Measurements from ENCODE around the gene PFN1. TPM values are rescaled to one million over a fixed set of nuclear protein-coding genes. Genes with fewer than 3 reads are reported as not detected.

The PFN1 gene
- total RNA-seq, 1 donor from 2014 or later: 1,484 TPM

DNA sequence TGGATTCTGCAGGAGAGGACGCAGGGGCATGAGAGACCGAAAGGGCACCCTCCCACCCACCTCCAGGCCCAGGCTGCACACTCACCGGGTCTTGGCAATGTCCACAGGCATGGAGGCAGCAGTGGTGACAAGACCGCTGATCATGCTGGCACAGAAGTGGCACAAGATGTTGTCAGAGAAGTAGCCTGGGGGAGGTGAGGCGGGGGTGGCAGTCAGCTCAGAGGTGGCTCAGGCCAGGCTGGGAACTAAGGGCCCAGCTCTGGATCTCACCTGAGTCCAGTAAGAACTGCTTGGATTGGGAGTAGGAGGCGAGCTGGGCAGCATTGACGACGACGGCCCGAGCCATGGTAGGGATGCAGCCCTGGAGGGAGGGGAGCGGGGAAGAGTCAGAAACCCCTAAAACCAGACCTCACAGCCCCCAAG, 10.2 kb downstream of the PFN1 start:
- DNase-seq (ENCODE audit: low read depth): no peak
- TF ChIP-seq, protein P1, sequence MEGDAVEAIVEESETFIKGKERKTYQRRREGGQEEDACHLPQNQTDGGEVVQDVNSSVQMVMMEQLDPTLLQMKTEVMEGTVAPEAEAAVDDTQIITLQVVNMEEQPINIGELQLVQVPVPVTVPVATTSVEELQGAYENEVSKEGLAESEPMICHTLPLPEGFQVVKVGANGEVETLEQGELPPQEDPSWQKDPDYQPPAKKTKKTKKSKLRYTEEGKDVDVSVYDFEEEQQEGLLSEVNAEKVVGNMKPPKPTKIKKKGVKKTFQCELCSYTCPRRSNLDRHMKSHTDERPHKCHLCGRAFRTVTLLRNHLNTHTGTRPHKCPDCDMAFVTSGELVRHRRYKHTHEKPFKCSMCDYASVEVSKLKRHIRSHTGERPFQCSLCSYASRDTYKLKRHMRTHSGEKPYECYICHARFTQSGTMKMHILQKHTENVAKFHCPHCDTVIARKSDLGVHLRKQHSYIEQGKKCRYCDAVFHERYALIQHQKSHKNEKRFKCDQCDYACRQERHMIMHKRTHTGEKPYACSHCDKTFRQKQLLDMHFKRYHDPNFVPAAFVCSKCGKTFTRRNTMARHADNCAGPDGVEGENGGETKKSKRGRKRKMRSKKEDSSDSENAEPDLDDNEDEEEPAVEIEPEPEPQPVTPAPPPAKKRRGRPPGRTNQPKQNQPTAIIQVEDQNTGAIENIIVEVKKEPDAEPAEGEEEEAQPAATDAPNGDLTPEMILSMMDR (IDR thresholded peaks at IDR 0.05; ENCODE audit: insufficient read depth, low read length, poor library complexity, severe bottlenecking): no peak
- H3K27me3 ChIP-seq (ENCODE audit: control insufficient read depth, insufficient read depth, low read length): no peaks in the 10 kb centered on the region
- H3K4me3 ChIP-seq (ENCODE audit: low read depth, low read length): no peak overlapping the region
- no peaks in the 10 kb centered on the region for H3K36me3 ChIP-seq (ENCODE audit: control insufficient read depth, insufficient read depth, low read length)

GRCh38 chr17:4937553-4937952, 10.8 kb downstream of the PFN1 start:
- Histone ChIP-seq H3K36me3 (ENCODE audit: control insufficient read depth, insufficient read depth, low read length) (no peaks in the 10 kb centered on the region), H3K4me3 (ENCODE audit: low read depth, low read length) (no peak overlapping the region), H3K27me3 (ENCODE audit: control insufficient read depth, insufficient read depth, low read length) (no peaks in the 10 kb centered on the region)
- no peak for DNase-seq (ENCODE audit: low read depth)
- TF ChIP-seq, protein P1 (IDR thresholded peaks at IDR 0.05; ENCODE audit: insufficient read depth, low read length, poor library complexity, severe bottlenecking): no peak

DNA sequence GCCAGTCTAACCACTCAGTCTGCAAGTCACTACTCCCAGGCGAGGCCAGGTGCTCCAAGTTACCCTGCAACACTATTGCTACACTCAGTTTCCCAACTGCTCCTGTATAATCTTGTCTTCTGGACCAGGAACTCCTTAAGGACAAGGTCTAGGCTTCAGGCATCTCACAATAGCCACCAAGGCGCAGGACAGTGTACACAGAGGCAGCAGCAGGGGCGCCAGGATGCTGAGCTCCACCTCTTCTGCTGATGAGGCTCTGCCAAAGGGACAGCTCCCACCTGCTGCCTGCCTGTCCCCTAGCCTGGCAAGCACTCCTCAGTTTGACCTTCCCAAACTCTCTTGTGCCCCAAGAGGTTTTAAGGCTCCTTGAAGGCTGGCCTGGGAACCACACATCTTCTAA, 11.9 kb downstream of the PFN1 start:
- Histone ChIP-seq H3K36me3 (ENCODE audit: control insufficient read depth, insufficient read depth, low read length) (no peaks in the 10 kb centered on the region), H3K27me3 (ENCODE audit: control insufficient read depth, insufficient read depth, low read length) (no peaks in the 10 kb centered on the region), H3K4me3 (ENCODE audit: low read depth, low read length) (no peak overlapping the region)
- no peak for DNase-seq (ENCODE audit: low read depth)
- TF ChIP-seq, protein P1 (IDR thresholded peaks at IDR 0.05; ENCODE audit: insufficient read depth, low read length, poor library complexity, severe bottlenecking): no peak

GRCh38 chr17:4935650-4936049, 12.7 kb downstream of the PFN1 start:
- no peaks in the 10 kb centered on the region for H3K36me3 ChIP-seq (ENCODE audit: control insufficient read depth, insufficient read depth, low read length)

DNA sequence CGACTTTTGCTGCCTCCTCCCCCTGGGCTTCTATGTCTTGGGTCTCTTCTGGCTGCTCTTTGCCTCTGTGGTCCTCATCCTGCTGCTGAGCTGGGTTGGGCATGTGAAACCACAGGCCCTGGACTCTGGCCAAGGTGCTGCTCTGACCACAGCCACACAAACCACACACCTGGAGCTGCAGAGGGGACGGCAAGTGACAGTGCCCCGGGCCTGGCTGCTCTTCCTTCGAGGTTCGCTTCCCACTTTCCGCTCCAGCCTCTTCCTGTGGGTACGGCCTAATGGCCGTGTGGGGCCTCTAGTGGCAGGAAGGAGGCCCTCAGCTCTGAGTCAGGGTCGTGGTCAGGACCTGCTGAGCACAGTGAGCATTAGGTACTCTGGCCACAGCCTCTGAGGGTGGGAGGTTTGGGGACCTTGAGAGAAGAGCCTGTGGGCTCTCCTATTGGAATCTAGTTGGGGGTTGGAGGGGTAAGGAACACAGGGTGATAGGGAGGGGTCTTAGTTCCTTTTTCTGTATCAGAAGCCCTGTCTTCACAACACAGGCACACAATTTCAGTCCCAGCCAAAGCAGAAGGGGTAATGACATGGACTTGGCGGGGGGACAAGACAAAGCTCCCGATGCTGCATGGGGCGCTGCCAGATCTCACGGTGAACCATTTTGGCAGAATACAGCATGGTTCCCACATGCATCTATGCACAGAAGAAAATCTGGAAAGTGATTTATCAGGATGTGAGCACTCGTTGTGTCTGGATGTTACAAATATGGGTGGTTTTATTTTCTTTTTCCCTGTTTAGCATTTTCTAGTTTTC, 14.0 kb downstream of the PFN1 start:
- Histone ChIP-seq H3K27me3 (ENCODE audit: control insufficient read depth, insufficient read depth, low read length) (no peaks in the 10 kb centered on the region), H3K4me3 (ENCODE audit: low read depth, low read length) (no peak overlapping the region), H3K36me3 (ENCODE audit: control insufficient read depth, insufficient read depth, low read length) (no peaks in the 10 kb centered on the region)
- TF ChIP-seq, protein P1 (IDR thresholded peaks at IDR 0.05; ENCODE audit: insufficient read depth, low read length, poor library complexity, severe bottlenecking): peak; percentile 48
- no peak for DNase-seq (ENCODE audit: low read depth)

More at GRCh38 chr17:4935650-4936049, 12.7 kb downstream of the PFN1 start:
- Histone ChIP-seq H3K27me3 (ENCODE audit: control insufficient read depth, insufficient read depth, low read length) (no peaks in the 10 kb centered on the region), H3K4me3 (ENCODE audit: low read depth, low read length) (no peak overlapping the region)
- TF ChIP-seq, protein P1 (IDR thresholded peaks at IDR 0.05; ENCODE audit: insufficient read depth, low read length, poor library complexity, severe bottlenecking): no peak
- no peak for DNase-seq (ENCODE audit: low read depth)

- Histone ChIP-seq H3K4me3 (ENCODE audit: low read depth, low read length) (no peak overlapping the region), H3K27me3 (ENCODE audit: control insufficient read depth, insufficient read depth, low read length) (no peaks in the 10 kb centered on the region), H3K36me3 (ENCODE audit: control insufficient read depth, insufficient read depth, low read length) (no peaks in the 10 kb centered on the region)
- TF ChIP-seq, protein P1 (IDR thresholded peaks at IDR 0.05; ENCODE audit: insufficient read depth, low read length, poor library complexity, severe bottlenecking): no peak
- DNase-seq (ENCODE audit: low read depth): no peak
Measured at GRCh38 chr17:4933646-4934045, 14.7 kb downstream of the PFN1 start.
